ENCODE data around the gene PRUNE2. TPM values are rescaled to one million over a fixed set of nuclear protein-coding genes. Genes with fewer than 3 reads are reported as not detected.

PRUNE2 gene
- total and polyA plus RNA-seq, 2 of the 8 experiments (the other 6 are each of a cell fraction or from before 2014, with no cell fraction given): 5.5 to 13.3 TPM

DNA sequence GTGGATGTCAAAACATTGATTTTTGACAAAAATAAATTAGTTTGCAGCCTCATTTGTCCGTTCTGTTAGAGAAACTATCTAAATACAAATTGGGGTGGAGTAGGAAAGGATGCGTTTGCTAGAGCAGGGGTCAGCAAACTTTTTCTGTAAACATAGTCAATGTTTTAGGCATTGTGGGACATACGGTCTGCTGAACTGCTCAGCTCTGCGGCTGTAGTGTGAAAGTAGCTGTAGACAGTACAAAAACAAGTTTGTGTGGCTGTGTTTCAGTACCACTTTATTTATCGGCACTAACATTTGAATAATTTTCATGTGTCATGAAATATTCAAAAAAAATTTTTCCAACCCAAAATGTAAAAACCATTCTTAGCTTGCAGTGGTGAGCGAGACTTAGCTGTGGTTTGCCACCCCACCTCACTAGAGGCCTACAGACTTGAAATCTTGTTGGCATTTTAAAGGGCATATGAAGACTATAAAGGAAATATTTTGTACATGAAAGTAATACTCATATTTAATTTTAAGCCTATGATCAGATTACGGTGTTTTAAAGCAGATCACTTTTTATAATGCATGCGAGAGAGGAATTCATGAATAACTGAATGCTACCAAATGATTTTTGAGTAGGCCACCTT, 292.6 kb downstream of the PRUNE2 start:
- H3K14ac ChIP-seq (ENCODE audit: insufficient read length): no peak overlapping the region
- no peaks in the 10 kb centered on the region for H3K36me3 ChIP-seq (ENCODE audit: control insufficient read depth in 2 of 4, insufficient read depth in 4 of 4, low read length in 3 of 4)
- H3K4me1 ChIP-seq (replicated peaks in 1 of 4; ENCODE audit: control insufficient read depth in 3 of 4, insufficient read depth in 4 of 4, low read length in 3 of 4): no peaks in the 10 kb centered on the region
- H2BK120ac ChIP-seq (replicated peaks; ENCODE audit: low read depth, low read length): no peak overlapping the region
- H4K91ac ChIP-seq (replicated peaks; ENCODE audit: insufficient read length, low read length): no peak overlapping the region
- no peak overlapping the region for H3K18ac ChIP-seq (ENCODE audit: extremely low read depth, low read length)
- no peak overlapping the region for H2BK5ac ChIP-seq (ENCODE audit: low read depth, low read length)
- no peak overlapping the region for H2BK15ac ChIP-seq (ENCODE audit: low read length)
- no peak overlapping the region for H4K5ac ChIP-seq (ENCODE audit: insufficient read length, low read depth, low read length)
- ChIA-PET CTCF (ENCODE audit: partially characterized antibody) (interaction anchor here (1.2 kb wide), 1 partner anchor 164 kb away, joined by 3 read pairs; no protein-coding TSS in a partner anchor), POLR2A (ENCODE audit: partially characterized antibody) (interaction anchor here (1.0 kb wide), 1 partner anchor 19 kb away, joined by 3 read pairs; no protein-coding TSS in a partner anchor)
- H2BK20ac ChIP-seq (ENCODE audit: low read length): no peak overlapping the region
- no peak overlapping the region for H3K4me2 ChIP-seq (ENCODE audit: insufficient read depth in 1 of 2, low read depth in 2 of 2, low read length in 2 of 2)
- no peak for DNase-seq (ENCODE audit: low read depth in 1 of 2, low spot score in 2 of 2)
- H3K79me1 ChIP-seq (ENCODE audit: low read depth, low read length): no peaks in the 10 kb centered on the region
- H4K20me1 ChIP-seq (replicated peaks in 1 of 2; ENCODE audit: control insufficient read depth in 1 of 2, insufficient read depth in 2 of 2, low read length in 2 of 2): no peaks in the 10 kb centered on the region
- no peak overlapping the region for H3K56ac ChIP-seq (replicated peaks; ENCODE audit: insufficient read length, low read depth, low read length)
- 94% methylated on average over 8 of the region's 8 CpGs; no CpG with 5 or more reads in 1 of the 2 experiments for WGBS, 2 experiments (ENCODE audit: extremely low coverage in 1 of 2, insufficient coverage in 1 of 2, insufficient read length in 1 of 2, insufficient replicate concordance in 2 of 2, low coverage in 1 of 2, low lambda C conversion rate in 2 of 2, missing lambda C conversion rate in 1 of 2)
- no peak overlapping the region for H3K27ac ChIP-seq (ENCODE audit: low read depth, low read length)
- no peak overlapping the region for H3K4me3 ChIP-seq (ENCODE audit: extremely low read depth in 1 of 4, insufficient read depth in 2 of 4, low read depth in 3 of 4, low read length in 4 of 4)
- no peaks in the 10 kb centered on the region for H3K27me3 ChIP-seq (replicated peaks in 1 of 4; ENCODE audit: control insufficient read depth in 3 of 4, extremely low read depth in 1 of 4, insufficient read depth in 3 of 4, low read length in 3 of 4)
- no peaks in the 10 kb centered on the region for H3K9me3 ChIP-seq (ENCODE audit: insufficient read depth in 2 of 2, low read depth in 1 of 2, low read length in 1 of 2)
- no peak overlapping the region for H2BK12ac ChIP-seq (ENCODE audit: low read depth, low read length)
- FAIRE-seq: no peak
- no peaks in the 10 kb centered on the region for H3K23me2 ChIP-seq (ENCODE audit: low read depth, low read length)
- no peak overlapping the region for H2AK5ac ChIP-seq (ENCODE audit: low read depth, low read length)
- H4K8ac ChIP-seq (ENCODE audit: extremely low read depth, insufficient read depth, low read length): no peak overlapping the region
- no peak overlapping the region for H2AFZ ChIP-seq (ENCODE audit: low read length)
- H3K4ac ChIP-seq (replicated peaks; ENCODE audit: insufficient read length, low read depth, low read length): no peak overlapping the region
- no peak overlapping the region for H3K9ac ChIP-seq (replicated peaks in 1 of 4; ENCODE audit: extremely low read depth in 1 of 4, low read depth in 3 of 4, low read length in 3 of 4)
- H3K79me2 ChIP-seq (ENCODE audit: control insufficient read depth in 1 of 2, insufficient read depth in 2 of 2, low read length in 2 of 2): no peaks in the 10 kb centered on the region
- no peak overlapping the region for H3K23ac ChIP-seq (ENCODE audit: insufficient read length)
- TF ChIP-seq BACH1 (IDR thresholded peaks at IDR 0.05; ENCODE audit: low read length) (no peak), CHD1 (IDR thresholded peaks at IDR 0.05; ENCODE audit: low read depth, low read length) (no peak), POLR2A (IDR thresholded peaks at IDR 0.05; ENCODE audit: control extremely low read depth in 1 of 2, low read depth in 2 of 2, low read length in 2 of 2) (no peak), HDAC6 (IDR thresholded peaks at IDR 0.05; ENCODE audit: low read depth, low read length) (no peak), JUN (IDR thresholded peaks at IDR 0.05; ENCODE audit: low read depth, low read length) (no peak), SP4 (IDR thresholded peaks at IDR 0.05; ENCODE audit: low read length) (no peak), RFX5 (IDR thresholded peaks at IDR 0.05; ENCODE audit: borderline replicate concordance, low read depth, low read length) (no peak), MAFK (IDR thresholded peaks at IDR 0.05; ENCODE audit: low read depth, low read length) (no peak), YY1 (IDR thresholded peaks at IDR 0.05; ENCODE audit: low read depth, low read length) (no peak), BRCA1 (IDR thresholded peaks at IDR 0.05; ENCODE audit: low read depth, low read length) (no peak), CREB1 (IDR thresholded peaks at IDR 0.05) (no peak), SAP30 (IDR thresholded peaks at IDR 0.05; ENCODE audit: insufficient read depth, insufficient replicate concordance, low read length) (no peak)
- TF ChIP-seq, protein P1, sequence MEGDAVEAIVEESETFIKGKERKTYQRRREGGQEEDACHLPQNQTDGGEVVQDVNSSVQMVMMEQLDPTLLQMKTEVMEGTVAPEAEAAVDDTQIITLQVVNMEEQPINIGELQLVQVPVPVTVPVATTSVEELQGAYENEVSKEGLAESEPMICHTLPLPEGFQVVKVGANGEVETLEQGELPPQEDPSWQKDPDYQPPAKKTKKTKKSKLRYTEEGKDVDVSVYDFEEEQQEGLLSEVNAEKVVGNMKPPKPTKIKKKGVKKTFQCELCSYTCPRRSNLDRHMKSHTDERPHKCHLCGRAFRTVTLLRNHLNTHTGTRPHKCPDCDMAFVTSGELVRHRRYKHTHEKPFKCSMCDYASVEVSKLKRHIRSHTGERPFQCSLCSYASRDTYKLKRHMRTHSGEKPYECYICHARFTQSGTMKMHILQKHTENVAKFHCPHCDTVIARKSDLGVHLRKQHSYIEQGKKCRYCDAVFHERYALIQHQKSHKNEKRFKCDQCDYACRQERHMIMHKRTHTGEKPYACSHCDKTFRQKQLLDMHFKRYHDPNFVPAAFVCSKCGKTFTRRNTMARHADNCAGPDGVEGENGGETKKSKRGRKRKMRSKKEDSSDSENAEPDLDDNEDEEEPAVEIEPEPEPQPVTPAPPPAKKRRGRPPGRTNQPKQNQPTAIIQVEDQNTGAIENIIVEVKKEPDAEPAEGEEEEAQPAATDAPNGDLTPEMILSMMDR (IDR thresholded peaks at IDR 0.05; ENCODE audit: control extremely low read depth in 1 of 3, insufficient read depth in 1 of 3, low read depth in 1 of 3, low read length in 3 of 3): no peak

Data from H1 (cell line).